Measurements from ENCODE around the gene PLCXD3. TPM values are rescaled to one million over a fixed set of nuclear protein-coding genes. Genes with fewer than 3 reads are reported as not detected.

The PLCXD3 gene
- total and polyA plus RNA-seq, 9 of the 15 experiments (the other 6 are each of a cell fraction or from before 2014, with no cell fraction given), result not detected

DNA sequence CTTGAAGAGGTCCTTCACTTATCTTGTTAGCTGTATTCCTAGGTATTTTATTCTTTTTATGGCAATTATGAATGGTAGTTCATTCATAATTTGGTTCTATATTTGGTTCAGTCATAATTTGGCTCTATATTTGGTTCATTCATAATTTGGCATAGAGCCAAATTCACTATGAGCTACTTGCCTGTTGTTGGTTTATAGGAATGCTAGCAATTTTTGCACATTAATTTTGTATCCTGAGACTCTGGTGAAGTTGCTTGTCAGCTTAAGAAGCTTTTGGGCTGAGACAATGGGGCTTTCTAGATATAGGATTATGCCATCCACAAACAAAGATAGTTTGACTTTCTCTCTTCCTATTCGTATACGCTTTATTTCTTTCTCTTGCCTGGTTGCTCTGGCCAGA is 142.2 kb downstream of the PLCXD3 start:
- Histone ChIP-seq H4K20me1 (replicated peaks; ENCODE audit: control insufficient read depth, insufficient read depth, low read length) (no peaks in the 10 kb centered on the region), H3K9ac (ENCODE audit: insufficient read depth in 1 of 2, low read depth in 2 of 2, low read length in 2 of 2) (no peak overlapping the region), H3K36me3 (ENCODE audit: control insufficient read depth, insufficient read depth, low read length) (no peaks in the 10 kb centered on the region), H3K27ac (ENCODE audit: extremely low read depth, low read depth, low read length) (no peak overlapping the region), H3K4me2 (ENCODE audit: insufficient read depth, low read length) (no peak overlapping the region), H3K4me3 (no peak overlapping the region), H3K4me1 (replicated peaks in 1 of 2; ENCODE audit: control insufficient read depth in 2 of 2, insufficient read depth in 2 of 2, low read length in 2 of 2) (no peaks in the 10 kb centered on the region), H3K79me2 (ENCODE audit: control insufficient read depth, insufficient read depth, low read length) (no peaks in the 10 kb centered on the region), H3K9me1 (ENCODE audit: control insufficient read depth, insufficient read depth, low read length) (no peaks in the 10 kb centered on the region), H3K27me3 (ENCODE audit: control insufficient read depth in 2 of 2, insufficient read depth in 2 of 2, low read length in 2 of 2) (no peaks in the 10 kb centered on the region), H3K9me3 (replicated peaks; ENCODE audit: control insufficient read depth, insufficient read depth, low read depth, low read length) (peaks cover 3% of the 10 kb centered on the region; the same call in 1 of the 2 replicates), H2AFZ (ENCODE audit: low read depth, low read length) (no peak overlapping the region)
- in situ Hi-C loops (cut with MboI), result no loop called here
- TF ChIP-seq NFIC (IDR thresholded peaks at IDR 0.05), result peak; percentile 98
- no peak for TF ChIP-seq CHD2 (IDR thresholded peaks at IDR 0.05; ENCODE audit: low read depth, low read length)
- peak; percentile 96 for TF ChIP-seq NFIX (CRISPR knock-in tag; IDR thresholded peaks at IDR 0.05; ENCODE audit: low read depth)
- no peak for FAIRE-seq
- no peak for ATAC-seq
- no TSS peak for BruUV-seq (replicated peaks)
- no peak for DNase-seq (ENCODE audit: extremely low read depth in 1 of 4, low spot score in 3 of 4)
- CTCF ChIA-PET (ENCODE audit: low intra/inter-chr PET ratio), result no interaction called here
- POLR2A ChIA-PET, result no interaction called here
- 3% methylated on average over 2 of the region's 2 CpGs for WGBS (ENCODE audit: insufficient coverage, low coverage, missing lambda C conversion rate)
- intact Hi-C loops (cut with micrococcal nuclease), result no loop called here

- no peaks in the 10 kb centered on the region for H4K20me1 ChIP-seq (replicated peaks; ENCODE audit: control insufficient read depth, insufficient read depth, low read length)
- no peaks in the 10 kb centered on the region for H3K4me1 ChIP-seq (replicated peaks in 1 of 2; ENCODE audit: control insufficient read depth in 2 of 2, insufficient read depth in 2 of 2, low read length in 2 of 2)
- no peaks in the 10 kb centered on the region for H3K9me1 ChIP-seq (ENCODE audit: control insufficient read depth, insufficient read depth, low read length)
- DNase-seq (ENCODE audit: extremely low read depth in 1 of 4, low spot score in 3 of 4), result no peak
- CTCF ChIA-PET (ENCODE audit: low intra/inter-chr PET ratio), result no interaction called here
- no peak overlapping the region for H3K9ac ChIP-seq (ENCODE audit: insufficient read depth in 1 of 2, low read depth in 2 of 2, low read length in 2 of 2)
- H3K4me2 ChIP-seq (ENCODE audit: insufficient read depth, low read length), result no peak overlapping the region
- 4% methylated on average over 1 of the region's 1 CpG for WGBS (ENCODE audit: insufficient coverage, low coverage, missing lambda C conversion rate)
- TF ChIP-seq FOXP4 (CRISPR knock-in tag; IDR thresholded peaks at IDR 0.05; ENCODE audit: borderline replicate concordance) (no peak), NFATC3 (IDR thresholded peaks at IDR 0.05) (no peak), TARDBP (IDR thresholded peaks at IDR 0.05) (no peak)
- no peaks in the 10 kb centered on the region for H3K27me3 ChIP-seq (ENCODE audit: control insufficient read depth in 2 of 2, insufficient read depth in 2 of 2, low read length in 2 of 2)
- H3K4me3 ChIP-seq, result no peak overlapping the region
- POLR2A ChIA-PET, result no interaction called here
- H2AFZ ChIP-seq (ENCODE audit: low read depth, low read length), result no peak overlapping the region
- intact Hi-C loops (cut with micrococcal nuclease), result no loop called here
- BruUV-seq (replicated peaks), result no TSS peak
- H3K79me2 ChIP-seq (ENCODE audit: control insufficient read depth, insufficient read depth, low read length), result no peaks in the 10 kb centered on the region
- no peaks in the 10 kb centered on the region; the same call in 1 of the 2 replicates for H3K9me3 ChIP-seq (replicated peaks; ENCODE audit: control insufficient read depth, insufficient read depth, low read depth, low read length)
- H3K27ac ChIP-seq (ENCODE audit: extremely low read depth, low read depth, low read length), result no peak overlapping the region
- FAIRE-seq, result no peak
- in situ Hi-C loops (cut with MboI), result no loop called here
- ATAC-seq, result no peak
- H3K36me3 ChIP-seq (ENCODE audit: control insufficient read depth, insufficient read depth, low read length), result no peaks in the 10 kb centered on the region
These were observed 145.0 kb downstream of the PLCXD3 start for GRCh38 chr5:41365369-41365768.

All from K562 (cell line).